ENCODE data around the gene CREB5.

Gene CREB5

GRCh38 chr7:28837216-28837615 lies 424.9 kb downstream of the CREB5 start:
- no peak for DNase-seq (ENCODE audit: low read depth, low spot score)
- no peaks in the 10 kb centered on the region for H3K36me3 ChIP-seq (ENCODE audit: control insufficient read depth, insufficient read depth, low read length)
- no CpG with 5 or more reads among the region's 1 CpG for WGBS (ENCODE audit: insufficient coverage, insufficient read length)

DNA sequence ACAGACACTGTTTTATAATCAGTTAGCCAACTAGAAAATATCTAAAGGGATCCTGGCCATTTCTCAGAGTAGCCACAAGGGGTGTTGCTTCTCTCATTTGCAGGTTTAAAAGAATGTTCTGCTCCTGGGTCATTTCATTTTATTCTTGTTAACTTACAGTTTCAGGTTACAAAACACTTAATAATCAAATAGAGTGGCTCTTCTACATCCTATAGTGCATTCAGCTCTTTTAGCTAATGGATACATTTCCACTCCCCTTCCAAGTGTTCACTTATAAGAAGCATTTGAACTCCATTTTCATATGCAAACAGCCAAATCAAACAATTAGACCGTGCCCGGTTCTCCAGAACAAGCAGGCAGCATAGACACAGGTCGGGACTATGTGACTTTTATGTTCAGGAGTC lies 428.3 kb downstream of the CREB5 start:
- no CpG with 5 or more reads among the region's 3 CpGs for WGBS (ENCODE audit: insufficient coverage, insufficient read length)
- H3K4me3 ChIP-seq (ENCODE audit: low read length): no peak overlapping the region
- DNase-seq (ENCODE audit: low read depth, low spot score): no peak
- no peaks in the 10 kb centered on the region for H3K9me3 ChIP-seq (ENCODE audit: control insufficient read depth, insufficient read depth, low read length)
- H3K36me3 ChIP-seq (ENCODE audit: control insufficient read depth, insufficient read depth, low read length): no peaks in the 10 kb centered on the region
- no peaks in the 10 kb centered on the region for H3K27me3 ChIP-seq (ENCODE audit: control insufficient read depth, insufficient read depth, low read length)
- no peak overlapping the region for H3K27ac ChIP-seq (ENCODE audit: low read length)
- H3K4me1 ChIP-seq (ENCODE audit: control insufficient read depth, insufficient read depth, low read length): no peaks in the 10 kb centered on the region; the same call in 1 of the 2 replicates

More at GRCh38 chr7:28837216-28837615, 424.9 kb downstream of the CREB5 start:
- Histone ChIP-seq H3K9me3 (ENCODE audit: control insufficient read depth, insufficient read depth, low read length) (no peaks in the 10 kb centered on the region), H3K27ac (ENCODE audit: low read length) (no peak overlapping the region), H3K4me1 (ENCODE audit: control insufficient read depth, insufficient read depth, low read length) (no peaks in the 10 kb centered on the region; the same call in 1 of the 2 replicates), H3K27me3 (ENCODE audit: control insufficient read depth, insufficient read depth, low read length) (no peaks in the 10 kb centered on the region), H3K4me3 (ENCODE audit: low read length) (no peak overlapping the region)

DNA sequence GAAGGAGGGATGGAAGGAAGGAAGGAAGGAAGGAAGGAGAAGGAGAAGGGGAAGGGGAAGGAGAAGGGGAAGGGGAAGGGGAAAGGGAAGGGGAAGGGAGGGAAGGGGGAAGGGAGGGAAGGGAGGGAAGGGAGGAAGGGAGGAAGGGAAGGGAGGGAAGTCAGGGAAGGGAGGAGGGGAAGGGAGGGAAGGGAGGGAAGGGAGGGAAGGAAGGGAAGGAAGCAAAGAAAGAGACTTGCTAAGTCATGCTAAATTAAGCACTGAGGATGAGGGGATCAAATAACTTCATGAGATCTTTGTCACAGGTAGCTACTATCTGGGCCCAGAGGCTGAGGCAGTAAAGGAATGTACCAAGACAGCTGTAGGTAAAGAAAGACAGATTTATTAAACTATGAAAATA lies 429.4 kb downstream of the CREB5 start:
- H3K27me3 ChIP-seq (ENCODE audit: control insufficient read depth, insufficient read depth, low read length): no peaks in the 10 kb centered on the region
- H3K36me3 ChIP-seq (ENCODE audit: control insufficient read depth, insufficient read depth, low read length): no peaks in the 10 kb centered on the region
- H3K9me3 ChIP-seq (ENCODE audit: control insufficient read depth, insufficient read depth, low read length): no peaks in the 10 kb centered on the region
- DNase-seq (ENCODE audit: low read depth, low spot score): no peak
- no peak overlapping the region for H3K4me3 ChIP-seq (ENCODE audit: low read length)
- H3K4me1 ChIP-seq (ENCODE audit: control insufficient read depth, insufficient read depth, low read length): no peaks in the 10 kb centered on the region; the same call in 1 of the 2 replicates
- H3K27ac ChIP-seq (ENCODE audit: low read length): no peak overlapping the region

- Histone ChIP-seq H3K4me1 (ENCODE audit: control insufficient read depth, insufficient read depth, low read length) (no peaks in the 10 kb centered on the region; the same call in 1 of the 2 replicates), H3K4me3 (ENCODE audit: low read length) (no peak overlapping the region), H3K27ac (ENCODE audit: low read length) (no peak overlapping the region), H3K9me3 (ENCODE audit: control insufficient read depth, insufficient read depth, low read length) (no peaks in the 10 kb centered on the region), H3K36me3 (ENCODE audit: control insufficient read depth, insufficient read depth, low read length) (no peaks in the 10 kb centered on the region), H3K27me3 (ENCODE audit: control insufficient read depth, insufficient read depth, low read length) (no peaks in the 10 kb centered on the region)
- no peak for DNase-seq (ENCODE audit: low read depth, low spot score)
- no CpG with 5 or more reads among the region's 1 CpG for WGBS (ENCODE audit: insufficient coverage, insufficient read length)
Observed at GRCh38 chr7:28842769-28843295, 430.5 kb downstream of the CREB5 start.

DNA sequence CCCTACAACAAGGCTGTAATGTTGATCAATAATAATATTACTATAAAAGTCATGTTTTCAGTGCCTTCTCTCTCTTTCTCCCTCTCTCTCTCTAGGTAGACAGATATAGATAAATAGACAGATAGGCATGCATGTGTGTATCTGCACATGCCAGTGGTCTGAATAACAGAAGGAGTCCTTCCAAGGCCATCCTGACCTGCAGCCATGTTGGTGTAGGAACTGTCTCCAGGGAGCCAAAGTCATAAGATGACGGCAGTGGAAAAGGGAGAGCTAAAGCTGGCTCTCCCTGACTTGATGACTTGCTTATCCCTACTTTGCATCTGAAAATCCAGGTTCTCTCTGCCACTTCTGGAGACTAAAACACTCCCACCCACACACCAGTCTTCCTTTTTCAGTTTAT lies 432.8 kb downstream of the CREB5 start:
- H3K27me3 ChIP-seq (ENCODE audit: control insufficient read depth, insufficient read depth, low read length): no peaks in the 10 kb centered on the region
- WGBS (ENCODE audit: insufficient coverage, insufficient read length): no CpG with 5 or more reads among the region's 1 CpG

GRCh38 chr7:28847176-28847575 lies 434.9 kb downstream of the CREB5 start:
- Histone ChIP-seq H3K4me3 (ENCODE audit: low read length) (no peak overlapping the region), H3K9me3 (ENCODE audit: control insufficient read depth, insufficient read depth, low read length) (no peaks in the 10 kb centered on the region), H3K36me3 (ENCODE audit: control insufficient read depth, insufficient read depth, low read length) (no peaks in the 10 kb centered on the region), H3K4me1 (ENCODE audit: control insufficient read depth, insufficient read depth, low read length) (no peaks in the 10 kb centered on the region), H3K27me3 (ENCODE audit: control insufficient read depth, insufficient read depth, low read length) (no peaks in the 10 kb centered on the region), H3K27ac (ENCODE audit: low read length) (no peak overlapping the region)
- WGBS (ENCODE audit: insufficient coverage, insufficient read length): no CpG with 5 or more reads among the region's 10 CpGs
- no peak for DNase-seq (ENCODE audit: low read depth, low spot score)

More for the DNA sequence above, 432.8 kb downstream of the CREB5 start:
- Histone ChIP-seq H3K4me1 (ENCODE audit: control insufficient read depth, insufficient read depth, low read length) (no peaks in the 10 kb centered on the region; the same call in 1 of the 2 replicates), H3K27ac (ENCODE audit: low read length) (no peak overlapping the region), H3K4me3 (ENCODE audit: low read length) (no peak overlapping the region), H3K9me3 (ENCODE audit: control insufficient read depth, insufficient read depth, low read length) (no peaks in the 10 kb centered on the region), H3K36me3 (ENCODE audit: control insufficient read depth, insufficient read depth, low read length) (no peaks in the 10 kb centered on the region)
- DNase-seq (ENCODE audit: low read depth, low spot score): no peak

GRCh38 chr7:28847681-28848080 lies 435.4 kb downstream of the CREB5 start:
- no peaks in the 10 kb centered on the region for H3K4me1 ChIP-seq (ENCODE audit: control insufficient read depth, insufficient read depth, low read length)
- no peak overlapping the region for H3K4me3 ChIP-seq (ENCODE audit: low read length)
- WGBS (ENCODE audit: insufficient coverage, insufficient read length): no CpG with 5 or more reads among the region's 13 CpGs
- H3K9me3 ChIP-seq (ENCODE audit: control insufficient read depth, insufficient read depth, low read length): no peaks in the 10 kb centered on the region
- H3K27me3 ChIP-seq (ENCODE audit: control insufficient read depth, insufficient read depth, low read length): no peaks in the 10 kb centered on the region
- no peak overlapping the region for H3K27ac ChIP-seq (ENCODE audit: low read length)
- DNase-seq (ENCODE audit: low read depth, low spot score): no peak
- no peaks in the 10 kb centered on the region for H3K36me3 ChIP-seq (ENCODE audit: control insufficient read depth, insufficient read depth, low read length)

- Histone ChIP-seq H3K27ac (ENCODE audit: low read length) (no peak overlapping the region), H3K9me3 (ENCODE audit: control insufficient read depth, insufficient read depth, low read length) (no peaks in the 10 kb centered on the region), H3K27me3 (ENCODE audit: control insufficient read depth, insufficient read depth, low read length) (0 out of 2 replicates have a peak, but pooled peaks cover 2% of the 10 kb centered on the region), H3K36me3 (ENCODE audit: control insufficient read depth, insufficient read depth, low read length) (no peaks in the 10 kb centered on the region), H3K4me3 (ENCODE audit: low read length) (no peak overlapping the region), H3K4me1 (ENCODE audit: control insufficient read depth, insufficient read depth, low read length) (no peaks in the 10 kb centered on the region)
- no peak for DNase-seq (ENCODE audit: low read depth, low spot score)
- WGBS (ENCODE audit: insufficient coverage, insufficient read length): no CpG with 5 or more reads among the region's 15 CpGs
Observed at GRCh38 chr7:28848906-28849305, 436.6 kb downstream of the CREB5 start.

- Histone ChIP-seq H3K36me3 (ENCODE audit: control insufficient read depth, insufficient read depth, low read length) (no peaks in the 10 kb centered on the region), H3K27ac (ENCODE audit: low read length) (no peak overlapping the region), H3K4me3 (ENCODE audit: low read length) (no peak overlapping the region), H3K27me3 (ENCODE audit: control insufficient read depth, insufficient read depth, low read length) (0 out of 2 replicates have a peak, but pooled peaks cover 2% of the 10 kb centered on the region), H3K9me3 (ENCODE audit: control insufficient read depth, insufficient read depth, low read length) (no peaks in the 10 kb centered on the region), H3K4me1 (ENCODE audit: control insufficient read depth, insufficient read depth, low read length) (no peaks in the 10 kb centered on the region)
- no peak for DNase-seq (ENCODE audit: low read depth, low spot score)
Observed at GRCh38 chr7:28850699-28851098, 438.4 kb downstream of the CREB5 start.

- 0 out of 2 replicates have a peak, but pooled peaks cover 2% of the 10 kb centered on the region for H3K27me3 ChIP-seq (ENCODE audit: control insufficient read depth, insufficient read depth, low read length)
- no peaks in the 10 kb centered on the region for H3K9me3 ChIP-seq (ENCODE audit: control insufficient read depth, insufficient read depth, low read length)
- H3K4me1 ChIP-seq (ENCODE audit: control insufficient read depth, insufficient read depth, low read length): no peaks in the 10 kb centered on the region
- no peak for DNase-seq (ENCODE audit: low read depth, low spot score)
- no peak overlapping the region for H3K4me3 ChIP-seq (ENCODE audit: low read length)
- no peak overlapping the region for H3K27ac ChIP-seq (ENCODE audit: low read length)
- H3K36me3 ChIP-seq (ENCODE audit: control insufficient read depth, insufficient read depth, low read length): no peaks in the 10 kb centered on the region
- WGBS (ENCODE audit: insufficient coverage, insufficient read length): no CpG with 5 or more reads among the region's 4 CpGs
Observed at GRCh38 chr7:28853150-28853549, 440.8 kb downstream of the CREB5 start.

Data from iPS DF 6.9 (cell line).